Neutrophil (primary cell): Measurements from ENCODE around the gene SLC22A12.

Experiments used
- H3K27ac ChIP-seq: fragments of 200-600 bp; sonication (generic); 2 replicates; pipeline ENCODE4 v1.5.1; 2016; ENCODE audit warnings: mild to moderate bottlenecking, moderate library complexity
- H3K27me3 ChIP-seq: fragments of 200-600 bp; sonication (generic); 2 replicates; pipeline ENCODE4 v1.6.0; 2016; ENCODE audit warnings: mild to moderate bottlenecking
- H3K36me3 ChIP-seq: fragments of 200-600 bp; sonication (generic); 2 replicates; pipeline ENCODE4 v1.5.1; 2017
- H3K4me1 ChIP-seq, 2 experiments: fragments of 200-600 bp in 1 of 2; sonication (generic) in 1 of 2; 1 replicate in 1 of 2; 2 replicates in 1 of 2; pipeline versions ENCODE4 v1.5.1 to v1.6.1; 2013 to 2016; ENCODE audit warnings: low read depth in 1 of 2, low read length in 1 of 2, mild to moderate bottlenecking in 1 of 2, moderate library complexity in 1 of 2; ENCODE audit not compliant: control insufficient read depth in 1 of 2, insufficient read depth in 1 of 2
- H3K4me3 ChIP-seq, 2 experiments: fragments of 200-600 bp in 1 of 2; sonication (generic) in 1 of 2; 1 replicate in 1 of 2; 2 replicates in 1 of 2; pipeline ENCODE4 v1.5.1; 2013 to 2016; ENCODE audit warnings: low read depth in 1 of 2, low read length in 1 of 2, mild to moderate bottlenecking in 1 of 2, moderate library complexity in 1 of 2
- H3K9me3 ChIP-seq: fragments of 200-600 bp; sonication (generic); 2 replicates; pipeline ENCODE4 v1.5.1; 2016
- CTCF ChIP-seq: fragments of 200-600 bp; sonication (generic); IDR thresholded peaks from 2 replicates; pipeline ENCODE4 v1.5.1; 2016; ENCODE audit warnings: antibody characterized with exemption

Gene SLC22A12

GRCh38 chr11:64621283-64622019, 30.4 kb downstream of the SLC22A12 start:
- no peak for TF ChIP-seq CTCF
- H3K4me1 ChIP-seq = peaks cover 23 to 27% of the 10 kb centered on the region in 2 experiments
- H3K36me3 ChIP-seq = no peaks in the 10 kb centered on the region
- H3K9me3 ChIP-seq = no peaks in the 10 kb centered on the region
- H3K4me3 ChIP-seq = no peak overlapping the region
- H3K27ac ChIP-seq = no peak overlapping the region
- H3K27me3 ChIP-seq = no peaks in the 10 kb centered on the region

- H3K9me3 ChIP-seq = no peaks in the 10 kb centered on the region
- no peaks in the 10 kb centered on the region for H3K27me3 ChIP-seq
- peaks cover 23 to 27% of the 10 kb centered on the region in 2 experiments for H3K4me1 ChIP-seq
- H3K4me3 ChIP-seq = no peak overlapping the region
- no peak for TF ChIP-seq CTCF
- no peaks in the 10 kb centered on the region for H3K36me3 ChIP-seq
- H3K27ac ChIP-seq = no peak overlapping the region
These were observed 31.7 kb downstream of the SLC22A12 start for GRCh38 chr11:64622681-64623080.

GRCh38 chr11:64624883-64625481, 34.0 kb downstream of the SLC22A12 start:
- peaks cover 23 to 27% of the 10 kb centered on the region in 2 experiments for H3K4me1 ChIP-seq
- H3K27ac ChIP-seq = peak overlapping the region; percentile 89
- no peak for TF ChIP-seq CTCF
- H3K36me3 ChIP-seq = no peaks in the 10 kb centered on the region
- no peaks in the 10 kb centered on the region for H3K9me3 ChIP-seq
- peak overlapping the region in 1 of 2 experiments; percentile 8 for H3K4me3 ChIP-seq
- no peaks in the 10 kb centered on the region for H3K27me3 ChIP-seq

- Histone ChIP-seq H3K36me3 (no peaks in the 10 kb centered on the region), H3K4me3 (no peak overlapping the region), H3K9me3 (no peaks in the 10 kb centered on the region), H3K27ac (no peak overlapping the region), H3K4me1 (peaks cover 23 to 27% of the 10 kb centered on the region in 2 experiments), H3K27me3 (no peaks in the 10 kb centered on the region)
- TF ChIP-seq CTCF = no peak
These were observed 35.6 kb downstream of the SLC22A12 start for GRCh38 chr11:64626637-64627036.

GRCh38 chr11:64627371-64627770, 36.4 kb downstream of the SLC22A12 start:
- TF ChIP-seq CTCF = no peak
- Histone ChIP-seq H3K4me3 (no peak overlapping the region), H3K4me1 (peaks cover 23 to 27% of the 10 kb centered on the region in 2 experiments), H3K36me3 (no peaks in the 10 kb centered on the region), H3K9me3 (no peaks in the 10 kb centered on the region), H3K27me3 (no peaks in the 10 kb centered on the region), H3K27ac (no peak overlapping the region)
